ENCODE measurements around the gene GPC3. TPM values are rescaled to one million over a fixed set of nuclear protein-coding genes. Genes with fewer than 3 reads are reported as not detected.

Gene GPC3
- total RNA-seq, 1 experiment from 2014 or later, result 0.98 TPM

GRCh38 chrX:134025986-134026545, 40.7 kb upstream of the GPC3 start (continued):
- TF ChIP-seq YY1 (IDR thresholded peaks at IDR 0.05; ENCODE audit: extremely low read depth, insufficient replicate concordance, low read depth, low read length) (no peak), TCF7L2 (IDR thresholded peaks at IDR 0.05; ENCODE audit: borderline replicate concordance, extremely low read depth, insufficient read depth, insufficient read length) (no peak), CTCF (IDR thresholded peaks at IDR 0.05 in 2 of 3, conservative IDR thresholded peaks at IDR 0.05 in 1 of 3; ENCODE audit: borderline replicate concordance in 1 of 3, insufficient read depth in 1 of 3, low read depth in 2 of 3, low read length in 2 of 3) (no peak), EZH2 (IDR thresholded peaks at IDR 0.05) (no peak)

- Histone ChIP-seq H3K4me2 (ENCODE audit: low read length) (no peak overlapping the region), H3K9ac (ENCODE audit: low read length) (no peak overlapping the region), H3K4me3 (replicated peaks in 1 of 2; ENCODE audit: low read depth in 1 of 2, low read length in 2 of 2) (no peak overlapping the region), H3K79me2 (ENCODE audit: insufficient read depth, low read length) (no peaks in the 10 kb centered on the region), H3K27me3 (ENCODE audit: insufficient read depth, low read length) (no peaks in the 10 kb centered on the region), H3K4me1 (ENCODE audit: control insufficient read depth in 1 of 2, insufficient read depth in 2 of 2, low read length in 2 of 2) (no peaks in the 10 kb centered on the region), H3K27ac (ENCODE audit: low read depth, low read length) (no peak overlapping the region), H2AFZ (ENCODE audit: low read depth, low read length, poor library complexity, severe bottlenecking) (no peak overlapping the region), H3K36me3 (ENCODE audit: control insufficient read depth in 1 of 2, insufficient read depth in 2 of 2, low read length in 2 of 2) (no peaks in the 10 kb centered on the region), H3K9me3 (ENCODE audit: control insufficient read depth in 1 of 2, insufficient read depth in 1 of 2, low read depth in 1 of 2, low read length in 2 of 2) (no peaks in the 10 kb centered on the region), H4K20me1 (ENCODE audit: insufficient read depth) (no peaks in the 10 kb centered on the region), H3K9me2 (ENCODE audit: insufficient read depth) (no peaks in the 10 kb centered on the region)
- ChIA-PET RAD21 (ENCODE audit: low non-redundant PET in 1 of 2, low total read pairs in 2 of 2, uncharacterized antibody in 2 of 2, unreplicated experiment in 2 of 2) (no interaction called here), POLR2A (interaction anchor here (0.5 kb wide), 1 partner anchor 28 kb away, joined by 3 read pairs; no protein-coding TSS in a partner anchor), CTCF (no interaction called here)
- BruUV-seq (replicated peaks), result no TSS peak
- DNase-seq (ENCODE audit: low read depth, low spot score), result no peak
- no peak for TF ChIP-seq ZFX (IDR thresholded peaks at IDR 0.05)
- intact Hi-C loops (cut with micrococcal nuclease), result loop anchor here (5.0 kb wide), 1 partner anchor 233 kb away; no protein-coding TSS in a partner anchor
- no peak for ATAC-seq
Observed at GRCh38 chrX:134024686-134025377, 39.4 kb upstream of the GPC3 start.
